Stimulated activated CD8-positive, alpha-beta memory T cell treated with anti-CD3 and anti-CD28 coated beads, Interleukin-15, amount 100 ng/mL, for 1 hour (primary cell): ENCODE data around the gene TNNT2.

Experiments
- DNase-seq: peaks from one replicate; pipeline ENCODE4 v3.0.0-alpha.2; 2020; ENCODE audit warnings: low read depth

The TNNT2 gene

GRCh38 chr1:201401700-201402099, 24.2 kb upstream of the TNNT2 start:
- DNase-seq: no peak

DNA sequence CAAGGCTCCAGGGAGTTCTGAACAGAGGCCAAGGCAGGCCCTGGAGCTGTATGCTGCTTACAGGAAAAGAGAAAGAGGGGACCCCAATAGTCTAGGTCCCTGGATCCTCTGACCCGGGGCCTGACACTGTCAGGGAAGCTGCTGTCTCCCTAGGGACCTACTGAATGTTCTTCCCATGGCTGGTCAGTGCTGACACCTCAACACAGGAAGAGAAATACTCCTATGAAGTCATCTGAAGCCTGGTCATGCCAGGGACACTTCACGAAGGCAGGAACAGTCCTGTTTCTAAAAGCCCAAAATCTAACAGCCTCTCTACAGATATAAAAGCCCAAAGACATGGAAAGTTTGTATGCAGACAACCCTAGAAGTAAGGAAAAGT, 23.4 kb upstream of the TNNT2 start:
- no peak for DNase-seq

- no peak for DNase-seq
These were observed 22.9 kb upstream of the TNNT2 start for GRCh38 chr1:201400212-201400851.

DNA sequence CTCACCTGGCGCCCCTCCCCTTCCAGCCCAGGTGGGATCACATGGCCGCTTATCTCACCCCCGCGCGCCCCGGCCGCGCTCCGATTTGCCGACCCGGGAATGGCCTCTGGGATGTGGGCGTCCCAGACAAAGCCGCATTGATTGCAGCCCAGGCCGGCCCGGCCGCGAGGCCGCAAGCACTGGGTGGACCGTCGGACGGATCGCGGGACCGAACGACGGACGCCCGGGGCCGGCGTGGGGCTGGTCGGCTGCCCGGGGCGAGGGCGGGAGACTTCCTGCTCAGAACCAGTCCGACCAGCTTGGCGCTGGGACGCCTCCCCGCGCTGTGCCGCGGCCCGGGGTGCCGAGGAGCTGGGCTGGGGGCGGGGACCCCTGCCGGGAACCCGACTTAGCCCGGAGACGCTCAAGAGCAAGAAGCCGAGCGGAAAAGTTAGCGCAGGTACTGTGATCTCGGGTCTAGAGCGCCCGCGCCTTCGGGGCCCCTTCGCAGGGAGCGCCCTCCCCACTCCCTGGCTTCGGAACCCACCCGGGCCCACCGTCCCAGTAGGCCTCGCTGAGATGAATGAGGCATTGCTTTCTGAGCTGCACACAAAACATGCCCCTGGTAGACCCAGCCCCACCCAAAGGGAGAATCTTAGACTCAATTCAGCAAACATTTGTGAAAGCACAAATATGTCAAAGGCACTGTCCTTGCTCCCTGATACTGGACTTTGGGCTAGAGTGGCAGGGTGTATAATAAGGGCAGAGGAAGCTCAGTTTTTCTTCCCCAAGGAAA, 22.1 kb upstream of the TNNT2 start:
- no peak for DNase-seq

- DNase-seq: no peak
These were observed 21.5 kb upstream of the TNNT2 start, which contains the start of gene LAD1 for GRCh38 chr1:201399018-201399351. TSS of gene LAD1 (minus strand) at chr1:201399324. CDS start at chr1:201399306, 18 bp downstream.

DNA sequence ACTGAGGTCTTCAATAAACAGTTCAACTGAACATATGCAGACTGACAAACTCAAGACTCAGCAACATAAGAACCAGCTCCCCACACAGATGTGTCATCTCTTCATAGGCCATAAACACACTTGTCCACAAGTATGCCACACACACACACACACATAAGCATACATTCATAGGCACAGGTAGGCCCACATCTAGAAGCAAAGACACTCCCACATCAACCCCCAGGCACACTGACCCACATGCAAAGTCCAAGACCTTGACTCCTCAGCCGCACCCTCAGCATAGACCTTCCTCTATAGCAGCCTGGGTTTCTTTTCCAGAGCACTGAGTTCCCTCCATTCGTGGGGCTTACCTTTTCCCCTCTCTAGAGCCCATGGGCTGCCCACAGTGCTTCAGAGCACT, 20.2 kb upstream of the TNNT2 start:
- DNase-seq: no peak

DNA sequence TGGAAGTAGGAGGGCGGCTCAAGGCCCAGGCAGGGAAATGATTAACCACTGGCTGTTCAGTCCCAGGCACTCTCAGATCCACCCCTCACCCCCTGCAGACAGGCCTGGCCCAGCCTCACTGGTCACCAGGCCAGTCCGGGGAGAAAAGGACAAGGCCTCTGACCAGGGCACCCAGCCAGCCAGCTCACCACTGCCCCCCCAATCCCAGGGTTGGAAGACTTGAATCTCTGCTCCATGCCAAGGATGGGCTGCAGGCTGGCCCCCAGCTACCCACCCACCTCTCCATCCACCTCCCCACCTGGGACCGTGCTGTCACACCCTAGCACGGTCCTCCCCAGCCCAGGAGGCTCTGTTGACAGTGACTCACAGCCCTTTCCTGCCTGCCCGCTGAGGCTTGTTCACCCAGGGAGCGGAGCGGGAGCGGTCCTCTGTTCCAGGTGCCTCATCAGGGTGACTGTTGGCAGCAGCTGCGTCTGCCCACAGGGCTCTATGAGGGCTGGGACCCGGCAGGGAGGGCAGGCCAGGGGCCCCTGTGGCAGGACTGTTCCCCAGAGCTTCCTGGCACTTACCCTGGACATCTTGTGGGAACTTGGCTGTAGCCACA, 19.5 kb upstream of the TNNT2 start:
- DNase-seq: no peak

GRCh38 chr1:201395936-201396335, 18.5 kb upstream of the TNNT2 start:
- DNase-seq: no peak

- no peak for DNase-seq
These were observed 17.1 kb upstream of the TNNT2 start for GRCh38 chr1:201394591-201394990.

DNA sequence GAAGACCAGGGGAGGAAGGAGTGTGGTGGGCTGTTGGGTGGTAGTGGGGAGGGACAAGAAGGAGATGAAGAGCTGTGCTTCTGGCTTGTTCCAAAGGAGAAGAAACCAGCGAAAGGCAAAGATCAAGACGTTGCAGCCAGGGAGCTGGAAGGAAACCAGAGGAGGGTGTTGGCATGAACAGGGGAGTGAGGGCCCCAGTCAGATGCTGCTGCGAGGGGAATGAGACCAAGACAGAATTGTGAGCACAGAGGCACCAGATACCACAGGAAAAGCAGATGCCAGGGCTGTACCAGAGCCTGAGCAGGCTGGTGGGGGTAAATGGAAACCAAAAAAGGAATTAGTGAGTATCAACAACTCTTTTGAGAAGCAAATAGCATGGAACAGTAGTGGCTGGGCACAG, 15.6 kb upstream of the TNNT2 start:
- no peak for DNase-seq

DNA sequence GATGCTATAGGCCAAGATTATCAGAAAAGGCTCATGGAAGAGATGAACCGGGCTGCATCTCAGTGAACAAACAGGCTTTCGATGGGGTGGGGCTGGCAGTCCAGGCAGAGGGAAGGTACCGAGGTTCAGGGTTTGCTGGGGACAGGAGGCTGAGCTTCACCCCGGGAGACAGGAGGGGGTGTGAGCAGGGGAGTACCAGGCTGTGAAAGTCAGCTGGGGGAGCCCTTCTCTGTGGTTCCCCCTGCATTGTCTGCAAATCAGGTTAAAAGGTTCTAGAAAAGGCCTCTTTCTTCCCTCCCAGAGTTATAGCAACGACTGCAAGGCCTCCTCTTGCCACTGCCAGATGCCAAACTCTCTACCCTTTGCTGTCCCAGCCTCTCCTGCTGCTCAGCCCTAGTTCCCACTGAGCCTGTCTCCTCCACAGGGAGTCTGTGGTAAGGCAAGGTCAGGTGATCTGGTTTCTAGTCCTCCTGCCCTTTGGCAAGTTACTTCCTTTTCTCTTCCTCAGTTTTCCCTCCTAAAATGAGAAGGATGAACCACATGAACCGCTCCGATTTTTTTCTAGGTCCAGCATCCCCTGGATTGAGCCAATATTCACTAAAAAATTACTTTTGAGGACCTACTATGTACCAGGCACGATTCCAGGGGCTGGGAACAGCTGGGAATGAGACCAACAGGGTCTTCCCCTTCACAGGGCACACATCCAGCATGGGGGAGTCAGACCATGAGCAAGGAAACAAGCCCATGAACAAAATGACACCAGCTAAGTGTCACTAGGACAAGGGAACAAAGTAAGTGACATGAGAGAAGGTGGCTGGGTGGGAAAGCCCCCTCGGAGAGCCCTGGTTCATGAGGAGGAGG, 14.4 kb upstream of the TNNT2 start:
- no peak for DNase-seq

DNA sequence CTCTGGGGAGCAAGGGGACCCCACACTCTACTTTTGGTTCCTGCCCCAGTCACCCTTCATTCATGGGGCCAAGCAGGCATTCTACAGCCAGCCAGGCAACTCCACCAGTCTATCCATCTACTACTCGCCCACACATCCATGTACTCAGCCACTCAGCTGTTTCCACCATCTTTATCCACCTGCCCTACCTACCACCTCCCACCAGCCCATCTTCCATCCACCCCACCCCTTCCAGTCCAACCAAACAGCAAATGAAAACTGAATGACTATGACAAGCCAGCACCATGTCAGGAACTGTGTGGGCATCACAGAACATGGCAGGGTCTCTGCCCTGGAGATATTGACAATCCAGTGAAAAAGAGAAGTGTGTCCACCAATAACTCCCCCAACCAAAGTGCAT, 13.7 kb upstream of the TNNT2 start:
- DNase-seq: no peak

DNA sequence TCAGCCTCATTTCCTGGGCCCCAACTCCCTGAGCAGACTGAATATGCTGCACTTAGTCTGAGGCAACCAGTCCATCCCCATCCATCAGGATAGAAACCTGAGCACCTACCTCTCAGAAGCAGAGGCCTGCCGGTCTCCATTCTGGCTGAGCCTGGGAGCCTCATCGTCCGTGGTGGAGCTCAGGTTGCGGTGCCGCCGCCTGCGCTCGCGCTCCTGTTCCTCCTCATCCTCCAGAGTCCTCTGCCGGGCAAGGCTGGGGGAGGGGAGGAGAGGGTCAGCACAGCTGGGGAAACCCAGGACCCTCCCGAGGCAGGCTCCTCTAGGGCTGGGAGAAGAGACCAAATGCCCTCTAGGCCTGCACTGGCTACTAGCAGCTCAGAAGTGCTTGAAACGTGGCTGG, 11.6 kb upstream of the TNNT2 start:
- no peak for DNase-seq

DNA sequence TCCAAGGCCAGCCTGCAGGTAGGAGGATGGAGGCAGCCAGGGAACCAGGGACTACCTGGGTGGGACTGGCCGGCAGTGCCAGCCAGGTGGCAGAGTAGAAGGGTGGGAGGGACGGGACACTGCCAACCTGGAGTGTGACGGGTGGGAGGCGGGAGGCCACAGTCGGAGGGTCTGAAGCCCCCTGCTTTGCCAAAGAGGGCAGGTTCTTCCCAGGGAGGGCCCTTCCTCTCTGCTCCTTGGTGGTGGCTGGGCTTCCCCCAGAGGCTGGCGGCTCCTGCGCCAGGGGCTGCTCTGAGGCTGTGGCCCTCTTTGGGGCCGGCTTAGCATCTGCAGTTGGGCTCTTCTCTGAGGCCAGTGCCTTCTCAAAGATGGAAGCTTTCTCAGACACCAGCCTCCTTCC, 8.7 kb upstream of the TNNT2 start:
- no peak for DNase-seq

DNA sequence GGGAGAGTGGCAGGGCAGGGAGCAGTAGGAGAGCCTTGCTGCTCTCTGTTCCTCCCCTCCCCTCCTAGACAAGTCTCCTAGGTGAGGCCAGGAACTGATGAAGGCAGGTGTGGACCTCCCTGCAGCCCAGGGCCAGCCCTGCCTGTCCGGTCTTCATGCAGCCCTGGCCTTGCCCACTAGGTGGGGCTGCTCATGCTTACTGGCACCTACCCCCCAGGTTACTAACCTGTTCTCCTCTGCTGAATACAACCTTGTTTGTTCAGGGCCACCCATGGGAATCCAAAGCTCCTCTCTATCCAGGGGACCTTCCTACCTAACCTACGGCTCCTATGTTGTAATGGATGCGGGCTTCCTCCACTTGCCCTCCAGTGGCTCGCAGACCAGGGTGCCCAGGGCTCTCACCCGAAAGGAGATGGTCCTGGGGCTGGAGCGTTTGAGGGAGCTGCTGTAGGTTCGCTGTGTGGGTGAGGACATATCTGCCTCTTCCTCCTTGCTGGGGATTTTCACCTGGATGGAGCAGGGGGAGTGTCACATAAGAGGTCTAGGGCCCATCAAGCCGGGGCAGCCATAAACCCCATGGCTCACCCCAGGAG, 7.9 kb upstream of the TNNT2 start:
- DNase-seq: no peak

GRCh38 chr1:201384406-201384782, 6.9 kb upstream of the TNNT2 start:
- DNase-seq: no peak

GRCh38 chr1:201383647-201384405, 6.3 kb upstream of the TNNT2 start:
- no peak for DNase-seq

- no peak for DNase-seq
These were observed 3.6 kb upstream of the TNNT2 start for GRCh38 chr1:201381130-201381529.

DNA sequence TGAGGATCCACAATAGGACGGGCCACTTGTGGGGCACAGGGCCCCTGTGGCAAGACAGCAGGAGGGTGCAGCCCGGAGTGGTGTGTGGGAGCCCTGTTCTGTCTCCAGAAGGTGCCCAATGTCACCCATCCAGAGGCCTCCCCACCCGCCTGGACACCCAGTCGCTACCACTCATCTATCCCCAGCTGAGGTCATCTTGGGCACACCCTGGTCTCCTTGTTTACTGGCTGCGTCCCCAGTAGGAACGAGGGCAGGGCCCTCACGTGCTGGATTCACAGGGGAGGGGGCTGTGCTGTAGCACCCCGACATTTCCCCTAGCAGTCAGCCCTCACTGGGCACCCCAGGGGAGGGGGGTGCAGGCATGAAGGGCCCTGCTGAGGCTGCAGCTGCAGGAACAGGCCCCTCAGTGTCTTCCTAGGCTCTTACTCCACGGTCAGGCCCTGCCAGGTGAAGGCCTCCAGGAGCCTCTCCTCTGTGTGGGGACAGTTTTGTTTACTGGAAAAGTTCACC, 2.3 kb upstream of the TNNT2 start:
- DNase-seq: no peak

GRCh38 chr1:201378804-201379203, 1.3 kb upstream of the TNNT2 start:
- no peak for DNase-seq
